ENCODE results near the gene RNF145. TPM values are rescaled to one million over a fixed set of nuclear protein-coding genes. Genes with fewer than 3 reads are reported as not detected.
A peak's percentile ranks its signal among the peaks of the same experiment; 100 is the strongest.
"Not testable (repeated sequence)": the region's sequence is repeated elsewhere in the genome, so short reads cannot be mapped to it uniquely, and the experiment has no call there.

Gene RNF145
- total and polyA plus RNA-seq, 2 donors, result 47.6 to 64.6 TPM

DNA sequence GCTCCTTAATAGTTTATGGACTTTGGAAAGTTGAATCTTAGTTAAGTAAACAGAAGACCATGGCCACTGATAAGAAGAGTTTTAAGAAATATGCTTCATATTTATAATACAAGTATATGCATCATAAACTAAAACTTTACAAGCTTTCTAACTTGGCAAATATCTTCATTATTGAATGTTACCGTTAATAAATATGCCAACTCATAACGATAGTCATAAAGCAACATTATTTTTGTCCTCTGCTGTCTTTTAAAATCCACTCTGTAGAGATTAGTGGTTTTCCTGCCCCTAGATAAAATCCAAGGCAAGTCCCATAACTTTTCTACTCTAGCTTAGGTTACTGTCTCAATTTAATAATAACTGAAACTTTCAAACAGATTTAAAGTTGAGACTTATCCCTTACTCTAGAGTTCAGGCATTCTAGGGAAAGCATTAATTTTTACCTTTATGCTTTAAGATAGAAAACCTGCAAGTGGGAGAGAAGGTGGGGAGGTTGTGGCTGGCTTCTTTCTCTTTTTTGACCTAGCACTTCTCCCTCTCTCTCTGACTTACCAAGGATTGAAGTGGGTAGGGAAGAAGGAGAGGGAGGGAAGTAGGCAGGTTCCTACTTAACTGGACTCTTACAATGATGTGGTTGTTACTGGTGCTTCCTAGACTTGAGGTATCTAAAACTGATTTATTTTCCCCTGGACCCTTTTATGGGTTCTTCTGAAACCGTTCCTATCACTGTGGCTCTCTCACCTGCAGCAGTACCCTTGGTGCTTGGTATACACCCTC lies 29.6 kb downstream of the RNF145 start:
- WGBS, result 26% methylated on average over 3 of the region's 3 CpGs
- Histone ChIP-seq H3K4me3 (ENCODE audit: low read depth, low read length) (no peak overlapping the region), H3K27ac (ENCODE audit: low read depth) (peak overlapping the region; percentile 71), H3K4me1 (ENCODE audit: insufficient read depth) (peaks cover under 1% of the 10 kb centered on the region), H3K36me3 (ENCODE audit: insufficient read depth) (no peaks in the 10 kb centered on the region)
- no peak for DNase-seq (ENCODE audit: extremely low spot score)

DNA sequence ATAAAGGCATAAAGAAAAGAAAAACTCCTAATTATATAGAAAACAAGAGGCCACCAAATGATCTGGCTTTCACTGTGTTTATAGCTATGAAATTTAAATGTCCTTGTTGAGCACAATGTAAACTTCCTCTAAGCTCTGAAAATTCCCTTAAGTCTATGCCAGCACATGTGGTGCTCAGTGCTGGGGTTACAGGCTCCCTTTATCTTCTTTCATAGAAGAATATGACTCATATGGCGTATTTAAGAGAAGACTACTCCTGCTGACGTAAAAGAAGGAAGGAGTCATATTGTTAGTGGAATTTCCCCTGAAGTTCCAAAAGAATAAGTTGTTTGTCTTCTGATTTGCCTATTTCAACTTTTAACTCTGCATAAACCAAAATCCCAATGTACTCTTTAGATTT lies 30.4 kb downstream of the RNF145 start:
- WGBS, result 11% methylated on average over 2 of the region's 2 CpGs
- no peaks in the 10 kb centered on the region for H3K4me1 ChIP-seq (ENCODE audit: insufficient read depth)

DNA sequence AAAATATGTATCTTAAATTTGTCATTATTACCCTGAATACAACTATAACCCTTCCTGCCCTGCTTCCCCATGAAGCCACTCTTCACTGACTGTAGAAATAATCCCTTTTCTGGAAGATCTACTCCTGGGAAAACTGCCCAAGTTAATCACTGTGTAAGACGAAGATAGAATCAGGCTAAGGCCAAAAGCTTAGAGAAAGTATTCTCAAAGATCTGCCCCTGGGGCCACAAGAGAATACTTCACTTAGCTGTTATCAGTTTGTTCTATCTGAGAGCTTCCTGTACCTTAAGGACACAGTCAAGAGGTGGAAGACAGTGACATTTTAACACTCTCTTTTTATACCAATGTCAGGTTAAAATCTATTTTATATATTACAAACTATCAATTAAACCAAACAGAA lies 33.8 kb downstream of the RNF145 start:
- H3K4me1 ChIP-seq (ENCODE audit: insufficient read depth), result no peaks in the 10 kb centered on the region
- WGBS, result 2% methylated on average over 1 of the region's 1 CpG
- H3K36me3 ChIP-seq (ENCODE audit: insufficient read depth), result no peaks in the 10 kb centered on the region
- no peak for DNase-seq (ENCODE audit: extremely low spot score)
- peak overlapping the region; percentile 23 for H3K27ac ChIP-seq (ENCODE audit: low read depth)
- H3K4me3 ChIP-seq (ENCODE audit: low read depth, low read length), result no peak overlapping the region

More for the DNA sequence above, 30.4 kb downstream of the RNF145 start:
- no peak overlapping the region for H3K4me3 ChIP-seq (ENCODE audit: low read depth, low read length)
- H3K36me3 ChIP-seq (ENCODE audit: insufficient read depth), result no peaks in the 10 kb centered on the region
- peak overlapping the region; percentile 50 for H3K27ac ChIP-seq (ENCODE audit: low read depth)
- peak; percentile 54 for DNase-seq (ENCODE audit: extremely low spot score)

DNA sequence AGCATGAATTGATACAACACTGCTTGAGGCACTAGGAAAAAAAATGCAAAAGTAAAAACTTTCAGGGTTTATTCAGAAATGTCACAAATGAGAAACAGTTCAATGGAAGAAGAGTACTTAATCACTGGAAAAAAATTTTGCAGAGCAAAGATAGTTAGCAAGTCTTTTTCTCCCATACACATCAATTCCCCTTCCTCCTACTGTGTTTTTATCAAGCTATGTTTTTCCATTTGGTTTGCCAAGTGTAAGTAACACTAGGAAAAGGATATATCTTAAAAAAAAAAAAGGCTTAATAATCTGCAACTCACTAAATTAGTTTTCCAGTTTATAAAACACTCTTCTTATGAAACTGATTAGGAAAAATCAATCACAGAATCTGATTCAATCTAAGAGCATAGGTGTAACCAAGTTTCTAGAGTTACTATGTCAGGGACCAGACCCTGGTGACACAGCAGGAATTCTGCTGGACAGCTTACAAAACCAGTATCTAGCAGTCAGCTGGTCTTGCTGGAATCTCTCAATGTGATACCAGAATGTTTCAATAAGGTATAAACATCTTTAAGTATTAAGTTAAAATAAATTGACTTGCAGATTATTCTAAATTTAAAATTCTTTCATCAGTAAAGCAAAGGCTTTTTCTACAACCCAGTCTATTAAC lies 34.7 kb downstream of the RNF145 start:
- Histone ChIP-seq H3K36me3 (ENCODE audit: insufficient read depth) (no peaks in the 10 kb centered on the region), H3K27ac (ENCODE audit: low read depth) (peak overlapping the region; percentile 38), H3K4me1 (ENCODE audit: insufficient read depth) (no peaks in the 10 kb centered on the region), H3K4me3 (ENCODE audit: low read depth, low read length) (no peak overlapping the region)
- DNase-seq (ENCODE audit: extremely low spot score), result no peak

DNA sequence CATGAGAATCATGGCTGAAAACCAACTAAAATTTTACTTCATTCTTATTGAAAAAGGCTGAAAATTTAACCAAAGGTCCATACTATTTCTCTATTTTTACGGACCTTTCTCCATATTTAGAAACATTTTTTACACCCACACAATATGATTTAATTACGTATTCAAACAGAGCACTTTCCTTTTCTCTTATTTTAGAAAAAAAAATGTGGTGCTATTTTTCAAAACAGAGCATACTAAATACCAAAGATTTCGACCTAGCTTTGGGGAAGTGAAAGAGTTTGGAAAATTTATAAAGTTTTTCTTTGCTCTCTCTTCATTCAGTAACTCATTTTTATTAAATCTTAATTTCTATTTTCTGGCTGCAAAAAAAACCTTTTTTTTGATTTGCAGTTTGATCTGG lies 38.1 kb downstream of the RNF145 start:
- no peak overlapping the region for H3K4me3 ChIP-seq (ENCODE audit: low read depth, low read length)
- no peaks in the 10 kb centered on the region for H3K36me3 ChIP-seq (ENCODE audit: insufficient read depth)
- no peak overlapping the region for H3K27ac ChIP-seq (ENCODE audit: low read depth)
- DNase-seq (ENCODE audit: extremely low spot score), result no peak
- no peaks in the 10 kb centered on the region for H3K4me1 ChIP-seq (ENCODE audit: insufficient read depth)
- 71% methylated on average over 3 of the region's 3 CpGs for WGBS

DNA sequence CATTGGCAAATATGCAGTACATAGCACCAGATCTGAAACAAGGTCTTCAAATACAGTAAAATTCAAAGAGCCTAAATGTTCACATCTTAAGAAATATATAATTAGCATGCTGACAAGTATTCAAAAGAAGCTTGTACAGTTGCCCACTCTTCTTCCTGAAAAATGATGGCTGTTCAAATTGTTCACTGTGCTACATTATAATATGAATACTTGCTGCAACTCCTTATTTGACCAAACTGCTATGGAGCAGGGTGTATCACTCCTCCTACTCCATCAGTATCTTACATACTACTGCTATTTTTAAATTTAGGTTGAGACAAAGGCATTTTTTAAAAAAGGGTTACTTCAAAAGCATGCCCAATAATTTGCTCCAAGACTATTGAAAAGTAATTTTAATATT lies 39.3 kb downstream of the RNF145 start:
- no peak for DNase-seq (ENCODE audit: extremely low spot score)
- no peak overlapping the region for H3K27ac ChIP-seq (ENCODE audit: low read depth)
- no peak overlapping the region for H3K4me3 ChIP-seq (ENCODE audit: low read depth, low read length)
- no peaks in the 10 kb centered on the region for H3K4me1 ChIP-seq (ENCODE audit: insufficient read depth)
- H3K36me3 ChIP-seq (ENCODE audit: insufficient read depth), result no peaks in the 10 kb centered on the region

DNA sequence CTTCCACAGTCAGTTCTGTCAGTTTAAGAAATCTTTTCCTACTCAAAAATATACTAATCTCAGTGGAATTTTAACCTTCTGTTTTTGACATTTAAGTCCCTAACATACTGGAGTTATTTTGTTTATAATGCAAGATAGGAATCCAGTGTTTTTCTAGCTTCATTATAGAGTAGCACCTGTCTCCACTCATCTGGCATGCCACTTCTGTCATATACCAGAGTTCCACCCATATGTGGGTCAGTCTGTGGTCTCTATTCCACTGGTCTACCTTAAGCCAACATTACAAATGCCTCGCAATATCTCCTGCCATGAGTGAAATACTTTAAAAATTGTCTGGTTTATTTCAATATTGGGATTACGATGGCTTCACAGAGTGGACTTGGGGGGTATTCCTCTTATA lies 42.9 kb downstream of the RNF145 start:
- H3K4me1 ChIP-seq (ENCODE audit: insufficient read depth), result no peaks in the 10 kb centered on the region
- H3K27ac ChIP-seq (ENCODE audit: low read depth), result no peak overlapping the region
- no peak overlapping the region for H3K4me3 ChIP-seq (ENCODE audit: low read depth, low read length)
- WGBS, result 95% methylated on average over 2 of the region's 2 CpGs
- no peak for DNase-seq (ENCODE audit: extremely low spot score)
- no peaks in the 10 kb centered on the region for H3K36me3 ChIP-seq (ENCODE audit: insufficient read depth)

DNA sequence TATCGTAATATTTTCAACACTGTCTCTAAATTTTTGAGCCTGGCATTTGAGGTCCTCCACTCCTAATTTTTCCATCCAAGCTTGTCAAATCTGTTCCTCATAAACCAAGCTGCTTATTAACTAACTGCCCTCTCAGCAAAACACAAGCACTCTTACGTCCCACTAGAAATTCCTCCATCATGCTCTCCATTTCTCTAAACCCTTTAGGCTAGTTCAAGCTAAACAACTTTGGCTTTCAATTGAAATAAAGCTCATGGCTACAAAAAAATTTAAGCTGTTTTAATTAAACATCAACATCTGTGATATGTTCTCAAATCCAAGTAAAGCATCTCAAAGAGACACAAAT lies 45.7 kb downstream of the RNF145 start:
- Histone ChIP-seq H3K4me1 (ENCODE audit: insufficient read depth) (no peaks in the 10 kb centered on the region), H3K27ac (ENCODE audit: low read depth) (no peak overlapping the region), H3K4me3 (ENCODE audit: low read depth, low read length) (no peak overlapping the region), H3K36me3 (ENCODE audit: insufficient read depth) (no peaks in the 10 kb centered on the region)
- WGBS, result 40% methylated on average over 2 of the region's 2 CpGs
- no peak for DNase-seq (ENCODE audit: extremely low spot score)

DNA sequence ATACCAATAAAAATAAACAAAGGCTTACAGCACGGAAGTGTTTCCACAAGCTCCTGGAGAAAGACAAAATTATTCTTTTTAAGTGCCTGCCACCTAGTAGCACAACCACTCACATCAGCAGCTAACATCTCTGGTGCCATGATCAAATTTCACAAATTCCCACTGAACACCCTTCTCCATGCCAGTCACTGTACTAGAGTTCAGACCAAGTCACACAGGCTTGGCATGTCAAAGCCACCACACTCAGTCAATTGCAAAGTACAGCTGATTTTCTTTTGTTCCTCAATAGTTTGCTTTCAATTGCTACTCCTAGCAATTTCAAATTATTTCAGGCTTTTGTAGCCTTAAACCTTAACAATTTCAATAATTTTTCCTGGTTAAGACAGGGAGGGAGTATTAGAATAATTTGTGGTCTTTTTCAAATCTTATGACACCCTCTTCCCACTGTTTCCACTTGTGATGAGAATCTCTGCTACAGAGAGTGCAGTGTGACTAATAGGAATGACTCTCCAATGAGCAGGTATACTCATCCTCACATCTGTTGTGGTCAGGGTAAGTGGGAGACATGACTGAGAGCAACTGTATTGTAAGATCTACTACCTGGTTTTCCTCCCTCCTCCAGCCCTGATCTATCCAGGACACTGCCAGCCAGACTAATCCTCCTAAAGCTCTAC lies 46.2 kb downstream of the RNF145 start:
- Histone ChIP-seq H3K4me1 (ENCODE audit: insufficient read depth) (no peaks in the 10 kb centered on the region), H3K4me3 (ENCODE audit: low read depth, low read length) (no peak overlapping the region), H3K27ac (ENCODE audit: low read depth) (no peak overlapping the region), H3K36me3 (ENCODE audit: insufficient read depth) (no peaks in the 10 kb centered on the region)
- DNase-seq (ENCODE audit: extremely low spot score), result no peak
- 63% methylated on average over 1 of the region's 1 CpG for WGBS

DNA sequence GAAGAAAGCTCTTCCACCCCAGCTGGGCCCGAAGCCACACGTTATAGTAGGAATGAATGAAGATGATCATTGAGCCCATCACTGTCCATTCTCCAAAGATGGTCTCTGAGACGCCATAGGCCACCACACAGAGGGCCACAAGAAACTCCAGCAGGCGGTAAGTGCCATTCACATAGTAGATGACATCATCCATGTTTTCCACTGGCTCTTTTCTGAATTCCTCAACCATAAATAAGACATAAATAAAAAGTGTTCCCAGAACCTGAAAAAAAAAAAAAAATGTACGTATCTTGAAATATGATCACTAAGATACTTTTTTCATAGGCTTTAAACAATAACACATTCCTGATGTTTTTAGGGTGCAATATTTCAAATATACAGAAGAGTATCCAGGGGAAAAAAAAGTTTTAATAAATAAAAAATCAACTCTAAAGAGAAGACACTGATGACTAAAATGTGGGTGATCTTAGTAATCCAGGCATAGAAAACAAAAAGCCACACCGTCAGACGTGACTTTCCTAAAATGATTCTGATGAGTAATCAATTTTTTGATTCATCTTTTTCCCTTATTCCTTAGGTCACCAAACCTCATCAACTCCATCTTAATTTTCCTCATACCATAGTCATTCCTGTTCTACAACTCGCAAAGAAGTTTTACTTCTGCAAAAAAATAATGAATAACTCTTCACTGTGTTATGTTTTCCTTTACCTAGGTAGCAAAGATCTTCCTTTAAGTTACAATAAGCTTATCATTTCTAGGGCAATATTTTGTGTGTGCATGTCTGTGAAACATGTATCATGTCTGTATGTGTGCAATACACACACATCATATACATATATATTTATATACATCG lies 47.8 kb downstream of the RNF145 start:
- peaks cover 3% of the 10 kb centered on the region for H3K36me3 ChIP-seq (ENCODE audit: insufficient read depth)
- H3K4me1 ChIP-seq (ENCODE audit: insufficient read depth), result no peaks in the 10 kb centered on the region
- DNase-seq (ENCODE audit: extremely low spot score), result no peak
- H3K4me3 ChIP-seq (ENCODE audit: low read depth, low read length), result no peak overlapping the region
- WGBS, result 89% methylated on average over 9 of the region's 9 CpGs
- H3K27ac ChIP-seq (ENCODE audit: low read depth), result no peak overlapping the region

DNA sequence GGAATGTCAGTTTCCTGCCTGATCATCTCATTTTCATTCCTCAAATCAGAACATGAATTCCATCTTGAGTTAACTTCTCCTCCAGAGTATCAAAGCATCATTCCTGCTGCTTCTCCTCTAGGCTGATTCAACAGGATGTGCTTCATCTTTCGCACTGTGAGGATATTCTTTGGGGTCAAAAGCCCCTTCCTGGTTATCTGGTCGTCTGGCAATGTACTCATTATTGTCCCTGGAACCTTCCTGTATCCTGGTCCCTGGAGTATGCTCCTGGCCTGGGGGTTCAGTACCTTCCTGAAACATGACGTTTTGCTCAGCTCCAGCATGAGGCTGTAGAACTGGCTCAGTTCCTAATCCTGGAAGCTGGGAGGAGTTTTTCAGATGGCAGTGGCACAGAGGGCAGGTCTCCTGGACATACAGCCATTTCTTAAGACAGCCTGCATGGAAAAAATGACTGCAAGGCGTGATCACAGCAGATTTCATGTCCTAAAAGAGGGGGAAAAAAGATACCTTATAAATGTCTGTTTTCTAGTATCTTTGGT lies 50.7 kb downstream of the RNF145 start:
- H3K4me1 ChIP-seq (ENCODE audit: insufficient read depth); H3K36me3 ChIP-seq (ENCODE audit: insufficient read depth); DNase-seq (ENCODE audit: extremely low spot score); H3K4me3 ChIP-seq (ENCODE audit: low read depth, low read length): not testable (repeated sequence)
- peak overlapping the region; percentile 73 for H3K27ac ChIP-seq (ENCODE audit: low read depth)
- WGBS, result 52% methylated on average over 4 of the region's 4 CpGs

DNA sequence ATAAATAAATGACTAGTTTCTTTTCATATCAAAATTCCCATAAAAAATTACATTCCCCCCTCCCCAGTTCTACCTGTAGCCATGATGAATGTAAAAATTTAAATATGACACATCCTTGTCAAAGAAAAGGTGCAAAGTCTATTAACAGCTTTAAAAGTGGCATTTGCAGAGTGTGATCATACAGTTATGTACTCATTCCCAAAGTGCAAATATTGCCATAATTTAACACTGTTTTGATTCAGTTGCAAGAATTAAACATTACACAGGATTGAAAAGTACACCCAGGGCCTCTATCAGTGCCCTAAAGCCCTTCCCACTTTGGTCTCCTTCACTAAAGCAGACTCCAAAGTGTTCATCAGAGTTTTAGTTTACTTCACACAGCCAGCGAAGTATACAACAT lies 51.8 kb downstream of the RNF145 start:
- Histone ChIP-seq H3K27ac (ENCODE audit: low read depth) (no peak overlapping the region), H3K4me3 (ENCODE audit: low read depth, low read length) (no peak overlapping the region), H3K36me3 (ENCODE audit: insufficient read depth) (peaks cover 3% of the 10 kb centered on the region), H3K4me1 (ENCODE audit: insufficient read depth) (no peaks in the 10 kb centered on the region)
- no peak for DNase-seq (ENCODE audit: extremely low spot score)
- 65% methylated on average over 1 of the region's 1 CpG for WGBS
